Measurements from ENCODE around the gene FAM210B. TPM values are rescaled to one million over a fixed set of nuclear protein-coding genes. Genes with fewer than 3 reads are reported as not detected.
A peak's percentile ranks its signal among the peaks of the same experiment; 100 is the strongest.

Gene FAM210B
- total RNA-seq, 2 donors from 2014 or later, result 35.2 to 37.3 TPM

- no peak overlapping the region for H3K4me3 ChIP-seq
- no peaks in the 10 kb centered on the region for H3K4me1 ChIP-seq (ENCODE audit: control insufficient read depth in 1 of 2, low read depth in 2 of 2)
- H3K9me3 ChIP-seq, result no peaks in the 10 kb centered on the region
- DNase-seq (ENCODE audit: low spot score), result no peak
- no peak overlapping the region for H3K27ac ChIP-seq
- ATAC-seq (ENCODE audit: insufficient number of reproducible peaks, low FRiP score, low read depth), result no peak
- TF ChIP-seq, protein P1, sequence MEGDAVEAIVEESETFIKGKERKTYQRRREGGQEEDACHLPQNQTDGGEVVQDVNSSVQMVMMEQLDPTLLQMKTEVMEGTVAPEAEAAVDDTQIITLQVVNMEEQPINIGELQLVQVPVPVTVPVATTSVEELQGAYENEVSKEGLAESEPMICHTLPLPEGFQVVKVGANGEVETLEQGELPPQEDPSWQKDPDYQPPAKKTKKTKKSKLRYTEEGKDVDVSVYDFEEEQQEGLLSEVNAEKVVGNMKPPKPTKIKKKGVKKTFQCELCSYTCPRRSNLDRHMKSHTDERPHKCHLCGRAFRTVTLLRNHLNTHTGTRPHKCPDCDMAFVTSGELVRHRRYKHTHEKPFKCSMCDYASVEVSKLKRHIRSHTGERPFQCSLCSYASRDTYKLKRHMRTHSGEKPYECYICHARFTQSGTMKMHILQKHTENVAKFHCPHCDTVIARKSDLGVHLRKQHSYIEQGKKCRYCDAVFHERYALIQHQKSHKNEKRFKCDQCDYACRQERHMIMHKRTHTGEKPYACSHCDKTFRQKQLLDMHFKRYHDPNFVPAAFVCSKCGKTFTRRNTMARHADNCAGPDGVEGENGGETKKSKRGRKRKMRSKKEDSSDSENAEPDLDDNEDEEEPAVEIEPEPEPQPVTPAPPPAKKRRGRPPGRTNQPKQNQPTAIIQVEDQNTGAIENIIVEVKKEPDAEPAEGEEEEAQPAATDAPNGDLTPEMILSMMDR (IDR thresholded peaks at IDR 0.05), result no peak
- H3K36me3 ChIP-seq, result no peaks in the 10 kb centered on the region
- no peaks in the 10 kb centered on the region for H3K27me3 ChIP-seq (replicated peaks; ENCODE audit: insufficient read depth)
These were observed 6.3 kb upstream of the FAM210B start for GRCh38 chr20:56352345-56353055.

DNA sequence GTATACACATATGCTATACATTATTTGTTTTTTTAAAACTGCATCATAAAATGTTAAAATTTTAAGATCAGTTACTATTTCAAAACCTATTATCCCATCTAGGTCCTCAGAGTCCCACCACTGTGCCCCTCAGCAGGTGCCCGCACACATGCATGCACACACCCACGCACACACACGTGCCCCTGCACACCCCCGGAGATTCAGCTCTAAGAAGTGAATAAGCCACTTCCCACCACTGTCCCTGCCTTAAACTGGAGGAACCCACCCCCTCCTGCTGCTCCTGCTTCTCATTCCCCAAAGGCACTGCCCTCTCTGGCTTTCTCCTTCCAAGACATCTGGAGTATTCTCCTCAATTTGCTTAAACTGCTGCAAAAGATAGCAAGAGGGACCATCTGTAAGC lies 5.4 kb upstream of the FAM210B start:
- Histone ChIP-seq H3K9me3 (no peaks in the 10 kb centered on the region), H3K4me3 (no peak overlapping the region), H3K36me3 (no peaks in the 10 kb centered on the region), H3K27me3 (replicated peaks; ENCODE audit: insufficient read depth) (no peaks in the 10 kb centered on the region), H3K27ac (no peak overlapping the region), H3K4me1 (ENCODE audit: control insufficient read depth in 1 of 2, low read depth in 2 of 2) (no peaks in the 10 kb centered on the region)
- no peak for ATAC-seq (ENCODE audit: insufficient number of reproducible peaks, low FRiP score, low read depth)
- TF ChIP-seq, protein P1 (IDR thresholded peaks at IDR 0.05), result no peak
- no peak for DNase-seq (ENCODE audit: low spot score)

GRCh38 chr20:56358070-56358469 lies 704 bp upstream of the FAM210B start:
- no peaks in the 10 kb centered on the region for H3K9me3 ChIP-seq
- ATAC-seq (ENCODE audit: insufficient number of reproducible peaks, low FRiP score, low read depth), result no peak
- H3K4me1 ChIP-seq (ENCODE audit: control insufficient read depth in 1 of 2, low read depth in 2 of 2), result peaks cover 9 to 29% of the 10 kb centered on the region in 2 donors
- TF ChIP-seq, protein P1 (IDR thresholded peaks at IDR 0.05), result no peak
- no peak overlapping the region for H3K27ac ChIP-seq
- peak overlapping the region; percentile 99 for H3K4me3 ChIP-seq
- no peak for DNase-seq (ENCODE audit: low spot score)
- no peaks in the 10 kb centered on the region for H3K27me3 ChIP-seq (replicated peaks; ENCODE audit: insufficient read depth)
- H3K36me3 ChIP-seq, result no peaks in the 10 kb centered on the region

GRCh38 chr20:56359212-56360132 lies 698 bp downstream of the FAM210B start:
- DNase-seq (ENCODE audit: low spot score) (no peak), ATAC-seq (ENCODE audit: insufficient number of reproducible peaks, low FRiP score, low read depth) (no peak)
- Histone ChIP-seq H3K4me3 (peak overlapping the region; percentile 99), H3K9me3 (no peaks in the 10 kb centered on the region), H3K4me1 (ENCODE audit: control insufficient read depth in 1 of 2, low read depth in 2 of 2) (peaks cover 9 to 30% of the 10 kb centered on the region in 2 donors), H3K27ac (peak overlapping the region; percentile 82 to 83), H3K36me3 (peaks cover 2% of the 10 kb centered on the region), H3K27me3 (replicated peaks; ENCODE audit: insufficient read depth) (no peaks in the 10 kb centered on the region)
- TF ChIP-seq, protein P1 (IDR thresholded peaks at IDR 0.05), result no peak

Data from thoracic aorta (tissue), 2 donors.